Endothelial cell of umbilical vein (primary cell): ENCODE measurements around the gene TM4SF4. TPM values are rescaled to one million over a fixed set of nuclear protein-coding genes. Genes with fewer than 3 reads are reported as not detected.

Source experiments
- BruUV-seq: library from RNA; stranded (reverse); fragments of 400-500 nt; replicated peaks from 2 replicates; lab custom pipeline; 2021; lab: Mats Ljungman, UMichigan
- CTCF ChIA-PET: fragments of 300-600, 350-600 bp; sonication (Branson Sonifier 250); formaldehyde crosslinking; loops from one replicate; lab custom pipeline; 2021; ENCODE audit warnings: antibody characterized with exemption, inconsistent platforms; lab: Charles Lee
- POLR2A ChIA-PET: fragments of 300-600, 350-600 bp; sonication (Branson Sonifier 250); formaldehyde crosslinking; loops from one replicate; lab custom pipeline; 2021; ENCODE audit warnings: antibody characterized with exemption, inconsistent platforms; lab: Charles Lee
- DNase-seq: peaks from one replicate; pipeline ENCODE4 v3.0.0-alpha.2; 2011; ENCODE audit warnings: low read depth, low spot score
- FAIRE-seq: peaks from 2 replicates; lab custom pipeline; 2011; peaks lifted over from hg19 to GRCh38; lab: Jason Lieb, UNC
- H2AFZ ChIP-seq: 2 replicates; pipeline ENCODE4 v1.6.0; 2012; ENCODE audit warnings: low read depth, low read length, control low read depth, inconsistent platforms
- H3K27ac ChIP-seq: 2 replicates; pipeline ENCODE4 v1.5.1; 2011; ENCODE audit warnings: low read depth, mild to moderate bottlenecking, control low read depth, low read length, moderate library complexity; ENCODE audit not compliant: insufficient read depth
- H3K27me3 ChIP-seq, 2 experiments: 2 replicates each; pipeline versions ENCODE4 v1.6.0 to v1.6.1; 2011; ENCODE audit warnings: low read length in 2 of 2, mixed read lengths in 1 of 2; ENCODE audit not compliant: control insufficient read depth in 2 of 2, insufficient read depth in 2 of 2
- H3K36me3 ChIP-seq, 2 experiments: 2 replicates in 1 of 2; 3 replicates in 1 of 2; pipeline ENCODE4 v1.5.1; 2011; ENCODE audit warnings: low read length in 2 of 2, mild to moderate bottlenecking in 1 of 2, moderate library complexity in 1 of 2; ENCODE audit not compliant: control insufficient read depth in 2 of 2, insufficient read depth in 2 of 2; ENCODE audit errors: extremely low read depth in 1 of 2
- H3K4me1 ChIP-seq: 3 replicates; pipeline ENCODE4 v1.5.1; 2011; ENCODE audit warnings: mild to moderate bottlenecking, low read length; ENCODE audit not compliant: control insufficient read depth, insufficient read depth; ENCODE audit errors: extremely low read depth
- H3K4me2 ChIP-seq: 2 replicates; pipeline ENCODE4 v1.6.1; 2011; ENCODE audit warnings: low read length, control low read depth, mixed read lengths; ENCODE audit not compliant: insufficient read depth
- H3K4me3 ChIP-seq, 3 experiments: fragments of 200-600 bp in 1 of 3; sonication (generic), shearing (Covaris generic) in 1 of 3; replicated peaks in 1 of 3; 2 replicates each; pipeline ENCODE4 v1.5.1; 2011 to 2016; ENCODE audit warnings: control low read depth in 3 of 3, low read length in 3 of 3, mild to moderate bottlenecking in 2 of 3, inconsistent platforms in 1 of 3, low read depth in 1 of 3, moderate library complexity in 1 of 3; ENCODE audit not compliant: insufficient read depth in 1 of 3
- H3K79me2 ChIP-seq: 2 replicates; pipeline ENCODE4 v1.6.0; 2012; ENCODE audit warnings: low read length, inconsistent platforms; ENCODE audit not compliant: control insufficient read depth, insufficient read depth
- H3K9ac ChIP-seq: replicated peaks from 2 replicates; pipeline ENCODE3; 2011; ENCODE audit warnings: low read length, control low read depth; ENCODE audit not compliant: insufficient read depth; ENCODE audit errors: extremely low read depth
- H3K9me1 ChIP-seq: replicated peaks from 3 replicates; pipeline ENCODE4 v1.6.0; 2011; ENCODE audit warnings: mild to moderate bottlenecking, low read length; ENCODE audit not compliant: control insufficient read depth, insufficient read depth; ENCODE audit errors: extremely low read depth
- H3K9me3 ChIP-seq: replicated peaks from 2 replicates; pipeline ENCODE4 v1.5.1; 2012; ENCODE audit warnings: low read length, inconsistent platforms; ENCODE audit not compliant: control insufficient read depth, insufficient read depth
- H4K20me1 ChIP-seq: replicated peaks from 2 replicates; pipeline ENCODE3; 2011; ENCODE audit warnings: mild to moderate bottlenecking, low read length; ENCODE audit not compliant: control insufficient read depth, insufficient read depth; ENCODE audit errors: extremely low read depth
- CTCF ChIP-seq, 2 donors: IDR thresholded peaks; 1 replicate in 1 of 2; 2 replicates in 1 of 2; pipeline ENCODE4 v1.5.1; 2011; ENCODE audit warnings: low read length in 2 of 2, mild to moderate bottlenecking in 2 of 2, moderate library complexity in 2 of 2, control low read depth in 1 of 2, inconsistent platforms in 1 of 2, low read depth in 1 of 2; ENCODE audit not compliant: insufficient read depth in 1 of 2; ENCODE audit errors: extremely low read depth in 1 of 2
- EZH2 ChIP-seq: IDR thresholded peaks from 2 replicates; pipeline ENCODE4 v1.6.1; 2012; ENCODE audit warnings: borderline replicate concordance, low read depth, mild to moderate bottlenecking, moderate library complexity, low read length, inconsistent platforms; ENCODE audit not compliant: severe bottlenecking
- FOS ChIP-seq: IDR thresholded peaks from 2 replicates; pipeline ENCODE4 v1.6.1; 2011; ENCODE audit warnings: mild to moderate bottlenecking, low read length, moderate library complexity, borderline replicate concordance; ENCODE audit not compliant: insufficient read depth
- GATA2 ChIP-seq: IDR thresholded peaks from 2 replicates; pipeline ENCODE4 v1.7.0; 2011; ENCODE audit warnings: low read depth, mild to moderate bottlenecking, moderate library complexity, mixed read lengths, low read length; ENCODE audit not compliant: insufficient read length, insufficient read depth
- JUN ChIP-seq: IDR thresholded peaks from 2 replicates; pipeline ENCODE4 v1.6.1; 2011; ENCODE audit warnings: borderline replicate concordance, low read depth; ENCODE audit not compliant: insufficient read length, insufficient read depth
- MAX ChIP-seq: IDR thresholded peaks from 2 replicates; pipeline ENCODE4 v1.6.1; 2011; ENCODE audit not compliant: insufficient read depth, insufficient read length
- MYC ChIP-seq: IDR thresholded peaks from one replicate; pipeline ENCODE4 v1.6.1; 2011; ENCODE audit warnings: mild to moderate bottlenecking, low read depth, low read length
- POLR2A ChIP-seq: IDR thresholded peaks from 2 replicates; pipeline ENCODE4 v1.6.1; 2012; ENCODE audit warnings: low read depth, mild to moderate bottlenecking, control low read depth, low read length
- POLR2AphosphoS5 ChIP-seq: IDR thresholded peaks from 2 replicates; pipeline ENCODE4 v1.6.1; 2012; ENCODE audit warnings: low read depth, mild to moderate bottlenecking, control low read depth, low read length, moderate library complexity; ENCODE audit not compliant: insufficient read depth
- dilution Hi-C: fragments of 300-500 bp; cut with MboI; formaldehyde crosslinking; loops from one replicate; pipeline ENCODE4 v1.15.0; 2019; ENCODE audit warnings: low sequenced_read_pairs; ENCODE audit not compliant: extremely low pct_ligation_motif_present
- intact Hi-C: fragments of 100-400 bp; cut with micrococcal nuclease; formaldehyde crosslinking; loops from one replicate; pipeline ENCODE4 v1.10.0; 2022
- polyA plus RNA-seq, 4 experiments: library from polyadenylated mRNA; depleted of rRNA in 3 of 4; stranded (reverse) in 3 of 4; unstranded in 1 of 4; fragments of >200 nt; gene quantifications; 2 replicates each; pipeline versions ENCODE4 v1.2.1 to v1.2.3, GENCODE V29; 2011 to 2012; ENCODE audit warnings: missing spikeins in 1 of 4
- total RNA-seq: library from RNA; stranded (reverse); gene quantifications from 2 replicates; pipeline ENCODE4 v1.2.3, GENCODE V29; 2021

Gene TM4SF4
- total and polyA plus RNA-seq, 2 donors (not counting 3 experiments of a cell fraction or from before 2014, with no cell fraction given), result not detected

GRCh38 chr3:149551500-149551899, 77.0 kb downstream of the TM4SF4 start:
- H3K79me2 ChIP-seq, result peaks cover 85% of the 10 kb centered on the region
- dilution Hi-C loops (no loop called here), intact Hi-C loops (no loop called here)
- CTCF ChIA-PET, result no interaction called here
- H3K9ac ChIP-seq, result no peak overlapping the region
- H3K4me3 ChIP-seq, result no peak overlapping the region
- no peak overlapping the region for H3K4me2 ChIP-seq
- FAIRE-seq, result no peak
- DNase-seq, result no peak
- no peaks in the 10 kb centered on the region for H3K9me3 ChIP-seq
- no peaks in the 10 kb centered on the region for H3K27me3 ChIP-seq
- TF ChIP-seq JUN (no peak), MAX (no peak), POLR2AphosphoS5 (no peak), EZH2 (no peak), MYC (no peak), GATA2 (no peak), POLR2A (no peak), FOS (no peak), CTCF (IDR thresholded peaks at IDR 0.05; ENCODE audit: extremely low read depth in 1 of 2, insufficient read depth in 1 of 2, low read depth in 1 of 2, low read length in 2 of 2) (no peak)
- no peak overlapping the region for H2AFZ ChIP-seq
- H3K4me1 ChIP-seq, result peaks cover 56% of the 10 kb centered on the region
- H3K9me1 ChIP-seq, result no peaks in the 10 kb centered on the region
- BruUV-seq, result no TSS peak
- H3K27ac ChIP-seq, result no peak overlapping the region
- H4K20me1 ChIP-seq, result no peaks in the 10 kb centered on the region
- H3K36me3 ChIP-seq, result peaks cover 8 to 21% of the 10 kb centered on the region in 2 experiments
- POLR2A ChIA-PET, result no interaction called here
